Kidney (tissue), 14 donors: ENCODE measurements around the gene TTLL5. TPM values are rescaled to one million over a fixed set of nuclear protein-coding genes. Genes with fewer than 3 reads are reported as not detected.

ENCODE experiments used
- DNase-seq, 5 donors: peaks; one replicate each; pipeline ENCODE4 v3.0.0-alpha.2; 2013 to 2020
- FAIRE-seq: peaks from 2 replicates; lab custom pipeline; 2012; peaks lifted over from hg19 to GRCh38; lab: Jason Lieb, UNC
- H3K27ac ChIP-seq, 2 donors: one replicate each; pipeline ENCODE4 v1.7.0; 2013; ENCODE audit warnings: low read depth in 2 of 2, low read length in 2 of 2, inconsistent platforms in 1 of 2
- H3K27me3 ChIP-seq: one replicate; pipeline ENCODE4 v1.7.1; 2013; ENCODE audit warnings: low read length, inconsistent platforms; ENCODE audit not compliant: control insufficient read depth, insufficient read depth
- H3K36me3 ChIP-seq, 3 donors: one replicate each; pipeline versions ENCODE4 v1.7.0 to v1.7.1; 2013; ENCODE audit warnings: low read length in 3 of 3, control low read depth in 1 of 3, inconsistent platforms in 1 of 3; ENCODE audit not compliant: insufficient read depth in 3 of 3, control insufficient read depth in 2 of 3
- H3K4me1 ChIP-seq, 3 donors: one replicate each; pipeline versions ENCODE4 v1.7.0 to v1.7.1; 2013; ENCODE audit warnings: low read length in 3 of 3, inconsistent platforms in 1 of 3, low read depth in 1 of 3; ENCODE audit not compliant: control insufficient read depth in 2 of 3, insufficient read depth in 2 of 3
- H3K4me3 ChIP-seq, 3 donors: one replicate each; pipeline versions ENCODE4 v1.7.0 to v1.8.1; 2013; ENCODE audit warnings: low read length in 3 of 3, control low read depth in 1 of 3, inconsistent platforms in 1 of 3
- H3K9ac ChIP-seq, 3 donors: one replicate each; pipeline versions ENCODE4 v1.7.0 to v1.7.1; 2013; ENCODE audit warnings: low read length in 3 of 3, control low read depth in 1 of 3, inconsistent platforms in 1 of 3
- H3K9me3 ChIP-seq, 3 donors: one replicate each; pipeline versions ENCODE4 v1.7.0 to v1.7.1; 2013; ENCODE audit warnings: low read length in 3 of 3, control low read depth in 1 of 3, inconsistent platforms in 1 of 3; ENCODE audit not compliant: control insufficient read depth in 2 of 3, insufficient read depth in 1 of 3
- intact Hi-C: fragments of 100-400 bp; cut with DNase I; formaldehyde crosslinking; loops from one replicate; pipeline ENCODE4 v1.11.1; 2022
- polyA plus RNA-seq: library from polyadenylated mRNA; stranded (reverse); fragments of 350-450 nt; fragmentation: Illumina TruSeq; extraction: RNeasy Lipid Tissue Mini Kit (QIAGEN cat#74804); gene quantifications from one replicate; pipeline ENCODE4 v1.2.3, GENCODE V29; 2014; ENCODE audit warnings: low read depth, low replicate concordance; ENCODE audit not compliant: insufficient read depth
- total RNA-seq: library from RNA; stranded (reverse); fragmentation: NEBNext Ultra II Directional; extraction: Animal tissue kit (Norgen Biotek cat#: 25700); gene quantifications from one replicate; pipeline ENCODE4 v1.2.1, GENCODE V29; 2021
- TF ChIP-seq, protein P1 (sequence below): IDR thresholded peaks from 3 replicates; pipeline ENCODE4 v1.5.1; 2012; ENCODE audit warnings: mild to moderate bottlenecking, moderate library complexity, borderline replicate concordance; ENCODE audit not compliant: insufficient read depth; ENCODE audit errors: extremely low read depth
- donor health status: control.
- donor health status: control.
- donor health status: control.
- donor health status: control.
- donor health status: control.
- donor health status: DM: yes; HTN: yes; CAD: no.
- donor health status: Normal renal cell carcinoma (clear cell type).

The TTLL5 gene
- total and polyA plus RNA-seq, 2 donors from 2014 or later, result 16.8 to 37.2 TPM

DNA sequence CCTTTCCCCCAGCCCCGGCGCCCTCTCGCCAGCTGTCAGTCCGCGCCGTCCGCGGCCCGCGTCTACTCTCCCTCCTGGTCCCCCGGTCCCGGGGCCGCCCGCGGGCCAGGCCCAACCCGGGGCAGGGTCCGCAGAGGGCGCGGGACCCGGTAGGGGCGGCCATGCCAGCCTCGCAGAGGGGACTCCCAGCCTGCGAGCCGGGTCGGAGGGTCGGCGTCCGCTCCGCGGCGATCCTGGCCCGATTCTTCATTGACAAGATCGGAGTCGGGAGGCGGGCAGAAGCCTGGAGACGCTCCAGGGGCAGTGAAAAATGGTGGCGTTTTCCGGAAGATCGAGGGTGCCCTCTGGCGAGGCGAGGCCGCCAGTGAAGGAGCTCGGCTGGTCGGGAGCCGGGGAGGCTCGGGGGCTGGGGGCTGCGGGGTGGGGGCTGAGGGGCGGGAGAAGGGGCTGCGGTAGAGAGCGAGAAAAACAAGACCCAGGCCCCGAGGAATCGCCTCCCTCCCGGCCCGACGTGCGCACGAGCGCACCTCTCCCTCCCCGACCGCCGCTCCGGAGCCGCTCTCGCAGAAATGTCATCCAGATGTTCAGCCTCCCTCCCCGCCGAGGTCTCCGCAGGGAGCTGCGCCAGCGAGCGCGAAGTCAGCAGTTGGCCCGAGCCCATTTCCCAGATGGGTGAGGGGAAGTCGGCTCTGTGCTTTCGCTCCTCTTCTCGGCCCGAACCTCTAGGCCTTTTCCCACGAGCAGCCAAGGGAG lies 321.4 kb downstream of the TTLL5 start:
- peak overlapping the region; percentile 54 to 84 (median 82) for H3K9ac ChIP-seq
- peaks cover 3 to 11% (median 5%) of the 10 kb centered on the region in 3 donors for H3K4me1 ChIP-seq
- FAIRE-seq (no peak), DNase-seq (peak; percentile 88 to 95 (median 90))
- no peaks in the 10 kb centered on the region for H3K9me3 ChIP-seq
- peak overlapping the region; percentile 66 to 85 (median 75) for H3K4me3 ChIP-seq
- TF ChIP-seq, protein P1, sequence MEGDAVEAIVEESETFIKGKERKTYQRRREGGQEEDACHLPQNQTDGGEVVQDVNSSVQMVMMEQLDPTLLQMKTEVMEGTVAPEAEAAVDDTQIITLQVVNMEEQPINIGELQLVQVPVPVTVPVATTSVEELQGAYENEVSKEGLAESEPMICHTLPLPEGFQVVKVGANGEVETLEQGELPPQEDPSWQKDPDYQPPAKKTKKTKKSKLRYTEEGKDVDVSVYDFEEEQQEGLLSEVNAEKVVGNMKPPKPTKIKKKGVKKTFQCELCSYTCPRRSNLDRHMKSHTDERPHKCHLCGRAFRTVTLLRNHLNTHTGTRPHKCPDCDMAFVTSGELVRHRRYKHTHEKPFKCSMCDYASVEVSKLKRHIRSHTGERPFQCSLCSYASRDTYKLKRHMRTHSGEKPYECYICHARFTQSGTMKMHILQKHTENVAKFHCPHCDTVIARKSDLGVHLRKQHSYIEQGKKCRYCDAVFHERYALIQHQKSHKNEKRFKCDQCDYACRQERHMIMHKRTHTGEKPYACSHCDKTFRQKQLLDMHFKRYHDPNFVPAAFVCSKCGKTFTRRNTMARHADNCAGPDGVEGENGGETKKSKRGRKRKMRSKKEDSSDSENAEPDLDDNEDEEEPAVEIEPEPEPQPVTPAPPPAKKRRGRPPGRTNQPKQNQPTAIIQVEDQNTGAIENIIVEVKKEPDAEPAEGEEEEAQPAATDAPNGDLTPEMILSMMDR, result peak; percentile 77
- intact Hi-C loops, result loop anchor here (5.0 kb wide), 1 partner anchor 270 kb away; no protein-coding TSS in a partner anchor
- peak overlapping the region; percentile 89 to 92 for H3K27ac ChIP-seq
- H3K27me3 ChIP-seq, result no peaks in the 10 kb centered on the region
- H3K36me3 ChIP-seq, result no peaks in the 10 kb centered on the region

- intact Hi-C loops, result loop anchor here (5.0 kb wide), 1 partner anchor 271 kb away; no protein-coding TSS in a partner anchor
Observed at GRCh38 chr14:75983019-75983358, 321.9 kb downstream of the TTLL5 start.

GRCh38 chr14:75984674-75985073 lies 323.6 kb downstream of the TTLL5 start:
- FAIRE-seq, result no peak
- peaks cover 0 to 2% (median 0%) of the 10 kb centered on the region in 3 donors for H3K36me3 ChIP-seq
- H3K4me3 ChIP-seq, result no peak overlapping the region
- H3K4me1 ChIP-seq, result peaks cover 3 to 13% (median 9%) of the 10 kb centered on the region in 3 donors
- no peaks in the 10 kb centered on the region for H3K9me3 ChIP-seq
- no peak overlapping the region for H3K27ac ChIP-seq
- intact Hi-C loops, result loop anchor here (5.0 kb wide), 1 partner anchor 272 kb away; no protein-coding TSS in a partner anchor
- H3K9ac ChIP-seq, result no peak overlapping the region
- H3K27me3 ChIP-seq, result no peaks in the 10 kb centered on the region
- DNase-seq, result no peak
- TF ChIP-seq, protein P1, result no peak

More at GRCh38 chr14:75983019-75983358, 321.9 kb downstream of the TTLL5 start:
- no peaks in the 10 kb centered on the region for H3K36me3 ChIP-seq
- H3K4me1 ChIP-seq, result peaks cover 3 to 11% (median 5%) of the 10 kb centered on the region in 3 donors
- H3K9ac ChIP-seq, result peak overlapping the region in 1 of 3 donors; percentile 0
- FAIRE-seq (no peak), DNase-seq (no peak)
- peak overlapping the region; percentile 5 to 92 for H3K27ac ChIP-seq
- peak overlapping the region in 2 of 3 donors; percentile 0 to 60 for H3K4me3 ChIP-seq
- no peaks in the 10 kb centered on the region for H3K27me3 ChIP-seq
- TF ChIP-seq, protein P1, result no peak
- no peaks in the 10 kb centered on the region for H3K9me3 ChIP-seq
